Central memory CD4-positive, alpha-beta T cell (primary cell): ENCODE data around the gene CREM.
"Not testable (repeated sequence)": the region's sequence is repeated elsewhere in the genome, so short reads cannot be mapped to it uniquely, and the experiment has no call there.

Experiments used
- DNase-seq: peaks from one replicate; pipeline ENCODE4 v3.0.0; 2022
- total RNA-seq, 3 experiments: gene quantifications; one replicate each; lab custom pipeline; 2026; lab: John Stamatoyannopoulos, UW

Gene CREM
- 28.0 to 97.2 (median 63.7) reads per million in 3 experiments for total RNA-seq

- peak; percentile 99 for DNase-seq
Observed at GRCh38 chr10:35126530-35127288, at the start of gene CREM. Gene CREM, plus strand, starts transcription at chr10:35126846. Its CDS starts 10,990 bp downstream, at chr10:35137836.

GRCh38 chr10:35079265-35079664 is 47.4 kb upstream of the CREM start:
- DNase-seq, result no peak

GRCh38 chr10:35079763-35080162 is 46.9 kb upstream of the CREM start:
- no peak for DNase-seq

- not testable (repeated sequence) for DNase-seq
Observed at GRCh38 chr10:35080261-35080660, 46.4 kb upstream of the CREM start.

DNA sequence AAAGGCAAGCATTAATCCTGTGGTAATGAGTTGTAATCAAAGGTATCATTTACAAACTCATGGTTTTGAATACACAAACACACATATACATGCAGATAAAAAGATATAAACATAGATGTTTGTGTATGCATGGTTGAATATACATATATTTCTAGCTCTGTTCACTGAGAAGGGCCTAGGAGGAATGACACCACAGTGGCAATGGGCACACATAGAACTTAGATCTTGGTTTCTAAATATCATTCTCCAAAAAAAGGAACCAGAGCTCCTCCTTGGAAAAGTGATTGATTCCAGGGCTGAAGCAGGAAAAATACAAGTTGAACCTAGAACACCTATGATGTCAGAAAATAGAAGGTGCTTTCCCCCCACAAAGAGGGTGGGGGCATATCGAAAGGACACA is 43.4 kb upstream of the CREM start:
- DNase-seq, result no peak

DNA sequence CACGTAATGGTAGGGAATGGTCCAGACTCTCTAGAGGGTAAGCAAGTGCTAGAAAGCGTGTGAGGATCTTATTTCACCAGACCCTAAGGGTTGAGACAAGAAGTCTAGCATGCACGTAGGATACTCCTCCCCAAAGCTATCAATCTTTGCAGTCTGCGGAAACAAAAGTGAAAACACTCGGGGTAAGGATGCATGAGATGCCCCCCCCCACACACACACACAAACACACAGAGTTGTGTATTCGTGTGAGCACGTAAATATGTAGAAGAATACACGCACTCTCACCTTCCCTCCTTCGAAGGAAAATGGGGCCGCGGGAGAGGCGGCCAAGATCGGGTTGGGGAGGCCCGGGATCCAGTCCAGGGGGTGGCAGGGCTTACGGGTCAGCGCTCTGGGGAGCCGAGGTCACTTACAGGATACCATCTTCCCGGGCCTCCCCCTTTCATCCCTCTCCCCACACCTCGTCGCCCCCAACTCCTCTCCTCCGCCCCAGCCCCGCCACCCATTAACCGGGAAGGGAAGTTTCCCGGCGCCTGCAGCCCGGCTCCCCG is 37.0 kb upstream of the CREM start:
- DNase-seq, result peak; percentile 7

DNA sequence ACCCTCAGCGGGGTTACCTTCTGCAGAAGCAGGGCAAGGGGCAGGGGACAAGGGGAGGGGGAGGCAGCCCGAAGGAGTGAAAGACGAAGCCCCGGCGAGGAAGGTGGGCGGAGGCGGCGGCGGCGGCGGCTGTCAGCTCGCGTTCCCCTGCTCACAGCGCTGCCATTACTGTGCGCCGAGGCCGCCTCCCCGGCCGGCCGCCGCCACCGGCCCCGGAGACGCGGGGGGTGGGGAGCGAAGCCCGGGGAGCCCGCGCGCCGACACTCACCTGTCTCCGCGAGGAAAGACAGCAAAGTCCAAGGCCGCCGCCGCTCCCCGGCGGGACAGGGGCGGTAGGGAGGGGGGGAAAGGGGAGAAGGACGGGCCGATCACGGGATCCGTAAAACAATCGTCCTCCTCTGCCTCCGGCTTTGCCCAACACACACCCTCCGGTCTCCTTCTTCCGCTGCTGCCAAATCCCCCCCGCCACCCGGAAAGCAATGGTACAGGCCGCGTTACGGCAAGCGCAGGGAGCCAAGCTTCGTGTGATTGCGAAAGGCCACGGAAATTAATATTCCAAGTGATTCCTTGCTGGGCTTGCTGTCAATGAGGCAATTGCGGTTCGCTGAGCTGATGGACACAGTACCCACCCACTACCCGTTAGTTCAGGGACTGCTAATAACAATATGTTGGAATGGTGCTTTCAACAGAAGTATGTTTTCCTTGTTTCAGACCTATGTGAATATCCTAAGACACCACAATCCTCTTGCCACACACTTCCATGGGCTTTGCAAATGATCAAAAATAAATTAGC is 36.3 kb upstream of the CREM start, which contains the start of gene CUL2:
Gene CUL2 (minus strand): TSS at position 180 of the 793 bp plus-strand sequence. CDS start 19,024 bp downstream, outside the sequence.
- peak; percentile 91 for DNase-seq

DNA sequence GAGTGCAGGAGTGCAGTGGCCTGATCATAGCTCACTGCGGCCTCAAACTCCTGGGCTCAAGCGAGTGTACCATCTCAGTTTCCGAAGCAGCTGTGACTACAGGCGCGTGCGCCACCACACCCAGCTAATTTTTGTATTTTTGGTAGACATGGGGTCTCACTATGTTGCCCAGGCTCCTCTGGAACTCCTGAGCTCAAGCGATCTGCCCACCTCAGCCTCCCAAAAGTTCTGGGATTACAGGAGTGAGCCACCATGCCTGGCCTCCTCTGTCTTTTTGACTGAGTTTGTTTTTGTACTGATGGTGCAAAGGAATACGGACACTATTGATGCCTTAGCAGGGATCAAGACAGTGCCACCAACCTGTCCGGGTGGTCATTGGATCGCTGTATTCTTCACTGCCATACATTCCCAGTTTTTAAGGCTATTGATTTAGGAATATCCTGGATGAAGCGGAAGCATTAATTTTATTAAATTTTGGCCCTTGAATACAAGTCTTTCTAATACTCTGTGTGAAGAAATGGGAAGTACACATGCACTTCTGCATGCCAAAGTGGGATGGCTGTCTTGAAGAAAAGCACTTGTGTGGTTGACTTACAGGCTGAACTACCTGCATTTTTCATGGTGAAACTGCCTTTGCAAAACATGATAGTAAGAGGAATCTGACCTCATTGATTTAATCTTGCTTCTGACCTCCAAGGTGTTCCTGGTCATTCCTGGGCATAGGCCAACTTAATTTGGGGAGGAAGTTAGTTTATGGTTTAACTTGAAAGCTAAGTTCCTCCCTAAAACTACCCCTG is 34.5 kb upstream of the CREM start:
- no peak for DNase-seq

- no peak for DNase-seq
Observed at GRCh38 chr10:35092851-35093250, 33.8 kb upstream of the CREM start.

DNA sequence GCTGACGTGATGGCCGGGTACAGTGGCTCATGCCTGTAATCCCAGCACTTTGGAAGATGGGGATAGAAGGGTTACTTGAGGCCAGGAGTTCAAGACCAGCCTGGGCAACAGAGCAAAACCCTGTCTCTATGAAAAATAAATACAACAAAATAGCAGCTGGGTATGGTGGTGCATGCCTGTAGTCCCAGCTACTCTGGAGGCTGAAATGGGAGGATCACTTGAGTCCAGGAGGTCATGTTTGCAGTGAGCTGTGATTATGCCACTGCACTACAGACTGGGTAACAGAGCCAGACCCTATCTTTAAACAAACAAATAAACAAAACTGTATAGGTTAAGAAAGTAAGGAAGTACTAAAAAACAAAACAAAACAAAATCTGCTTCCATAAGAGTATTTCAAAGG is 30.3 kb upstream of the CREM start:
- DNase-seq, result no peak

DNA sequence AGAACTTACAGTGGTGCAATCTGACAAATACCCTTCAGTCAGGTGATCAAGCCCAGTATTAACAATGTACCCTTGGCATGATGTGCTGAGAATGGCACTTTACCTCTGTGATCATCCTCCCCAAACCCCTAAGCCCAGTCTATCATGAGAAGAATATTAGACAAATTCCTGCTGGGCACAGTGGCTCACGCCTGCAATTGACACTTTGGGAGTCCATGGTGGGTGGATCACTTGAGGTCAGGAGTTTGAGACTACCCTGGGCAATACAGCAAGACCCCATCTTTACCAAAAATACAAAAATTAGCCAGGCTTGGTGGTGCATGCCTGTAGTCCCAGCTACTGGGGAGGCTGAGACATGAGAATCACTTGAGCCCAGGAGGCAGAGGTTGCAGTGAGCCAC is 29.1 kb upstream of the CREM start:
- no peak for DNase-seq

DNA sequence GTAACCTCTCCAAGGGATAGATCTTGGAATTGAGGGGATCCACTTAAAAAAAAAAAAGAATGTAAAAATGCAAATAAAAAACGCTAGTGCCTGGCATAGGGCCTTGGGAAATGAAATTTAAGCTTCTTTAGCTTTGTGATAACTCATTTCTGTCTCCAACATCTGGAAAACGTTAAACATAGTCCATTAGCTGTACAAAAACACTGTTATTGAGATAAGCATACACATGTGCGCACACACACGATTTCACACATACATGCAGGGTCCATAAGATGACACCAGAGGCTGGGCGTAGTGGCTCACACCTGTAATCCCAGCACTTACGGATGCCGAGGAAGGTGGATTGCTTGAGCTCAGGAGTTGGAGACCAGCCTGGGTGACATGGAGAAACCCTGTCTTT is 22.8 kb upstream of the CREM start:
- DNase-seq, result no peak

- DNase-seq, result no peak
Observed at GRCh38 chr10:35112571-35112970, 14.1 kb upstream of the CREM start.

GRCh38 chr10:35119378-35119777 is 7.3 kb upstream of the CREM start:
- DNase-seq, result no peak

DNA sequence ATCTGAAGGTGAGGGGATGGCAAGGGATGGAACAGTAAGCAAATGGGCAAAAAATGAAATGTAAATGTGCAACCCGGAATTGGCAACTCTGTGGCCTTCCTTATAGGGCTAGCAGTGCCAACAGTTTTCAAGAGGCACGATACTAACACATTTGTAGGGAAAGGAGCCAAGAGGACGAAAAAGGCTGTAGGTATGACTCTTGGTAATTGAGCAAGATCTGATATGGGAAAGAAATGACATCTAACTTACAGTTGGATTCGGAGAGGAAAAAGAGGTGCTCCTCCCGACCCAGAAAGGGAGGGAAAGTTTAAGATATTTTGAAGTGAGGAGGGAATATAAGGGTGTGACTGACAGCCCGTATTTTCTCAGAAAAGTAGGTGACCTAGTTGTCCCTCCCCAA is 2.1 kb upstream of the CREM start:
- no peak for DNase-seq

- no peak for DNase-seq
Observed at GRCh38 chr10:35126062-35126529, 550 bp upstream of the CREM start.

- DNase-seq, result peak; percentile 61
Observed at GRCh38 chr10:35127289-35127891, 744 bp downstream of the CREM start.

DNA sequence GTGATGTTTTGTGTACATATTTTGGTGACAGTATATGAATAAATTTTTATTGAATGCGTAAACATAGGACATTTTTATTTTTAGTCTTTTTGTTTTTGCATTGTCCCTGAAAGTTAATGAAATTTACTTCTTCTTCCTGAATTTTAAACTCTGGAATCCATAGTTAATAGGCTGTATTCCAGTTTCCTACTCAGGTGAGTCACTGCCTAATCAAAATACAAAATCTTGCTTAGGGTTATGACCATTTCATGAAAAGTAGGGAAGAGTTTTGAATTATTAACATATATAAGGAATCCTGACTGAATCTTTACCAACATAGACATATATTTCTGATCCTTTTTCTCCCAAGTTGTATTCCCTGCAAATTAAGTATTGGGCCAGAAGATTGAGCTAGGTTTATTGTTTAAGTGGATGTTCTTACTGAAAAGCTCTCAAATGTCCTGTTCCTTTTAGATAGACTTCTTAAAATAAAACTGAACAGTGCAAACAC is 2.6 kb downstream of the CREM start:
- DNase-seq, result no peak

DNA sequence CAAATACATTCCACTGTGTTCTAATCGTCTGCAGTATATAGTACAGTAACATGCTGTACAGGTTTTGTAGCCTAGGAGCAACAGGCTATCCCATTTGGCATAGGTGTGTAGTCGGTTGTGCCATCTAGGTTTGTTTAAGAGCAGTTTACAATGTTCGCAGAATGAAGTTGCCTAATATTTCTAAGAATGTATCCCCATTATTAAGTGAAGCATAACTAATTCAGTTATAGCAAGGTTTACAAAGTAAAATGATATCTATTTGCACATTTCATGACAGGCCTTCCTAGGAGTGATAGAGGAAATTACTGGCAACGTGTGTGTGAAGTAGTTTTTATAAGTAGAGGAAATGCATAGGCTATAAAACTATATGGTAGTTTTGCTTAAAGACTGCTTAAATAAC is 4.0 kb downstream of the CREM start:
- no peak for DNase-seq

DNA sequence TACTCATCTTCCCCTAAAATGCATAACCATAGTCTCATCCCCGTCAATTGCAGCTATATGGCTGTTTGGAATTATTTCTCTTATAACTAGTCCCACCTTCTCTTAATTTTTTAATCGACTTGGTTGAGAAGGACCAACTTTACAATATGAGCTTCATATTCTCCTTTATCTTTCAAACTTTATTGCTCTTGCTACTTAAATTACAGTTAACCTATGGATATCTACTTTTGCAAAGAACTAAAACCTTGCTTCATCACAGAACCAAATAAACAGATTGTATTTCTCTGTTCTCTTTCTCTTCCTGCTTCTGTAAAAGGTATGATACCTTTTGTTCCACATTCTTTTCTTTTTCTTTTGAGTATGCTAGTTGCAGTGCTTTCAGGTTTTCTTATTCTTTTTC is 6.1 kb downstream of the CREM start:
- no peak for DNase-seq

DNA sequence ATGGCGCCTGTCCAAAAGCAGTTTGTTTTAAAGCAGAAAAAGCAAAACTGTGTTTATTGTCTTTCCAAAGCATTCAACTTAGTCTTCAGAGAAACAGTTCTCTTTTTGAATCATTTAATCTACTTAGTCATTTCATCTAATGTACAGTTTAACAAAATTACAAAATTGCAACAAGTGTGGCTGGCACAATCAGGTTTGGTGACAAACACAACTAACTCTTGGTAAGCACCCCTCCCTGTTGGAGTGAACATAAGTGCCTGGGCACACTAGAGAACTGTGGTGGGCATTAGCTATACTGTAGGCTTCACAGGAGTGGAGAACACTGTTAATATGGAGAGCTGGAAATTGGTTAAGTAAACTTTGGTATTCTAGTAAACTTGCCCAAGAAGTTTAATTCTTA is 6.9 kb downstream of the CREM start:
- no peak for DNase-seq

DNA sequence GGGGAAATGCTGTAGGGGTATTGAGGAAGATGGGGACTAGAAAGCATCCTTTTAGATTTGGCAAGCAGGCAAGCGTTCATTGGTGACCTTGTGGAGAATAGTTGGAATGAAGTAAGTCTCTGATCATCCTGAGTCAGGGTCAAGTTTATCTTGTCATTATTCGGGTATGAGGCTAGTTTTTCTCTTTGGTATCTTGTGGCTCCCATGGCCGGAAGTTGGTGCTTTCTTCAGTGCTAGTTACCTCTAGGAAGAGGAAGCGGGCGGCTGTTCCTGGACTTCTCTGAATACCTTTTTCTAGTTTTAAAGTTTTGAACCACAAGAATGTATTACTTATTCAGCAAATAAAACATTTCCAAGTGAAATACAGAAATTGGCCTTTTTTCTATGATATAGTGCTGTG is 9.2 kb downstream of the CREM start:
- no peak for DNase-seq
